Measurements from ENCODE around the gene CXCR6.

Gene CXCR6

GRCh38 chr3:45943207-45943846 lies at the start of gene CXCR6:
TSS of gene CXCR6 (plus strand) at chr3:45943464. CDS start at chr3:45946482, 3,018 bp downstream.
- DNase-seq: peak; percentile 55

GRCh38 chr3:45894015-45894414 lies 49.2 kb upstream of the CXCR6 start:
- DNase-seq: no peak

GRCh38 chr3:45895686-45896468 lies 47.4 kb upstream of the CXCR6 start:
- no peak for DNase-seq

GRCh38 chr3:45896956-45897355 lies 46.3 kb upstream of the CXCR6 start:
- no peak for DNase-seq

- no peak for DNase-seq
Observed at GRCh38 chr3:45904931-45905330, 38.3 kb upstream of the CXCR6 start.

GRCh38 chr3:45905755-45906154 lies 37.5 kb upstream of the CXCR6 start:
- DNase-seq: no peak

GRCh38 chr3:45906681-45907407 lies 36.4 kb upstream of the CXCR6 start:
- DNase-seq: no peak

- DNase-seq: peak; percentile 15
Observed at GRCh38 chr3:45907769-45908705, 35.2 kb upstream of the CXCR6 start.

- DNase-seq: no peak
Observed at GRCh38 chr3:45908761-45909160, 34.5 kb upstream of the CXCR6 start.

- no peak for DNase-seq
Observed at GRCh38 chr3:45909542-45909941, 33.7 kb upstream of the CXCR6 start.

GRCh38 chr3:45910892-45911291 lies 32.4 kb upstream of the CXCR6 start:
- no peak for DNase-seq

GRCh38 chr3:45911511-45912226 lies 31.6 kb upstream of the CXCR6 start:
- DNase-seq: no peak

GRCh38 chr3:45912435-45912834 lies 30.8 kb upstream of the CXCR6 start:
- DNase-seq: no peak

- no peak for DNase-seq
Observed at GRCh38 chr3:45914362-45915058, 28.8 kb upstream of the CXCR6 start.

- DNase-seq: no peak
Observed at GRCh38 chr3:45915059-45915439, 28.2 kb upstream of the CXCR6 start.

GRCh38 chr3:45915518-45916231 lies 27.6 kb upstream of the CXCR6 start:
- peak; percentile 67 for DNase-seq

GRCh38 chr3:45917146-45917898 lies 25.9 kb upstream of the CXCR6 start:
- no peak for DNase-seq

- DNase-seq: no peak
Observed at GRCh38 chr3:45921158-45922038, 21.9 kb upstream of the CXCR6 start.

- no peak for DNase-seq
Observed at GRCh38 chr3:45922039-45922326, 21.3 kb upstream of the CXCR6 start.
